Measurements from ENCODE around the gene HCFC1.

HCFC1 gene

DNA sequence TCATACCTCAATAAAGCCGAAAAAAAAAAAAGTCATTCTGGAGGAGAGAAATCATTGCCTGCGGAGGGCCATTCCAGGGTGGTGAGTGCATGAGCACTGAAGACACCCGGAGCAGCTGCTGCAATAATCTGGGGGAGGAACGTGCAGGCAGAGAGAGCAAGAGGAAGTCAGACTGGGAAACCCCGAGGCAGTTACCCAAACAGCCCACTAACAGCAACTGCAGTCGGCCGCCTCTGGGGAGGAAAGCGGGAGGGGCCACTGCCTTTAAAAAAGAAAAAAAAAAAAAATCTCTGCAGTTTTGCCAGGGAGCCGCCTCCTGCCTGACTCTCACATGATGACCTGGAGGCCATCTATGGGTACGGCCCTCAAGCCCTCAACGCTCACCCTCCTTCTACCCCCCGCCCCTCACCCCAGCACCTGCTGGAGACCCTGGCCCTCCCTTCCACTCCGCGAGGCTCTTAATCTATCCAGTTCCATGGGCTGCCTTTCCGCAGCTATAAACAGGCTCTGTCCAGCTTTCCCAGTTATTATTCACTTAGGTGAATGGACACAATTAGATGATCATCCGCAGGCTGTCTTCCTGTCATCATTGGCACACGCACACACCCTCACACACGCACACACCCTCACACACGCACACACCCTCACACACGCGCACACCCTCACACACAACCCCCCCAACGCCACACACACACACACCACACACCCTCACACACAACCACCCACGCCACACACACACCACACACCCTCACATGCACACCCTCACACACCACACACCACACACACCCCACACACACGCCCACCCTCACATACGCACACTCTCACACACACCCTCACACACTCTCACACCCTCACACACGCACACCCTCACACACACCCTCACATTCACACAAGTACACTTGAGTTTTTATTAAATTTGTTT is 70.5 kb downstream of the HCFC1 start:
- peak; percentile 50 for DNase-seq

DNA sequence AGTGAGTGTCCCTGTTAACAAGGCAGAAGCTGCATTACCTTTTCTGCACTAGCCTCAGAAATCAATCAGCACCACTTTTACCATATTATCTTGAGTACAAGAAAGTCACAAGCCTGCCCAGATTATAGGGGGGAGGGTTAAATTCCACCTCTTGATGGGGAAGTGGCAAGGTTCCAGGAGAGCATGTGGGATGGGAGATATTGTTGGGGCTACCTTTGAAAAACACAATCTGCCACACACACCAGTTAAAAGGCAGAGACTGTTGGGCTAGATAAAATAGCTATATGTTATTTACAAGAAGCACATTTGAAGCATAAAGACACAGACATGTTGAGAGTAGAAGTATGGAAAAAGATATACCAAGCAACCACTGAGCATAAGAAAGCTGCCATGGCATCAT is 73.7 kb downstream of the HCFC1 start:
- DNase-seq, result no peak

Data from activated T-cell treated with anti-CD3 and anti-CD28 coated beads, Interleukin-2, amount 50 U/mL, for 1 hour (primary cell).